ENCODE results near the gene TREML1.
"Not testable (repeated sequence)": the region's sequence is repeated elsewhere in the genome, so short reads cannot be mapped to it uniquely, and the experiment has no call there.

The TREML1 gene

GRCh38 chr6:41135062-41135832 is 18.9 kb downstream of the TREML1 start:
- no peak for FAIRE-seq

DNA sequence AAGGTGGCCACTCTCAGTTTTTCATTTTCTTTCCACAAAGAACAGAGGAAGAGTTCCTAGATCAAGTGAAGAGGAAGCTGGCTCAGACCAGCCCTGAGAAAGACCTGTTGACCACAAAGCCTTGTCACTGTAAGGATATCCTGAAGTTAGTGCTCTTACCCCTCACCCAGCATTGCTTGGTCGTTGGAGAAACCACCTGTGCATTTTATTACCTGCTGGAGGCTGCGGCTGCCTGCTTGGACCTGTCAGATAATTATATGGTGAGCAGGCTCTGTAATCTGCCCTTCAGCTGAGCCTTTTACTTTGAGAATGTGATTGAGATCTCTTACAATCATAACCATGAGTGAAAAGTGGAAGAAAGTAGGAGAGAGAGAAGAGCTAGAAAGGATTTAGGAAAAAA is 21.9 kb downstream of the TREML1 start:
- FAIRE-seq = no peak

GRCh38 chr6:41125282-41125681 is 28.9 kb downstream of the TREML1 start:
- FAIRE-seq = no peak

- no peak for FAIRE-seq
Observed at GRCh38 chr6:41122918-41123317, 31.2 kb downstream of the TREML1 start.

DNA sequence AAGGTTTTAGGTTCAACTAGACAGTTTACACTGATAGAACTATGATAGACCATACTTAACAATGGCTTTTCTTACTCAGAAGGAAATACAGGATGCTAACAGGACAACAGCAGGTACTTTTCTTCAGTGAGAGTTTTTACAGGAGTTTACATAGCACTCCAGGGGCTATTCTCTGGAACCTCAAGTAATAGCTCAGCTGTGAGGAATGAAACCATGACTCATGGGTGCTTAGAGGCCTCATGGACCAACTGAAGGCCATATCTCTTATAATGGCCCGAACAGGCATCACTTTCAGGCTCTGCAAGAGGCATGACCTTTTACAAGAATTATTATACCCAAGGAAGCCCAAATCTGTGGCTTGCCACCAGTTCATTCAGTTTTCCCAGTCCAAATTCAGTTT is 31.8 kb downstream of the TREML1 start:
- no peak for FAIRE-seq

DNA sequence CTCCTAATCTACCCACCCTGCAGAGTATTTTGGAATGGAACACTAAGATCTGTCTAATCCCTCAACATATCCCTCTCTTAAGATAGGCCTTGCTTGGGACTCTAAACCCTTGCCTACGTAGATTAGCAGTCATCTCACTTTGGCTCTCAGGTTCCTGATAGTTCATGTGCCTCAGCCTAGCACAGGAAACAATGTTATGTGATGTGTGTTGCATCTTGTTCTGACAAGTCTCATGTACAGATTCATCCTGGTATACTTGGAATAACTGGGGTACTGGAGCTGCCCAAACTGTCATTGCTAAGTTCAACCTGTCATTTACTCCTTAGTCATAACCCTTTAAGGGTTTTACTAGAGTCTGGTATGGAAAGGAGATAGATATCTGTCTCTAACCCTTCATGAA is 34.1 kb downstream of the TREML1 start:
- FAIRE-seq = no peak

GRCh38 chr6:41119508-41119907 is 34.6 kb downstream of the TREML1 start:
- no peak for FAIRE-seq

DNA sequence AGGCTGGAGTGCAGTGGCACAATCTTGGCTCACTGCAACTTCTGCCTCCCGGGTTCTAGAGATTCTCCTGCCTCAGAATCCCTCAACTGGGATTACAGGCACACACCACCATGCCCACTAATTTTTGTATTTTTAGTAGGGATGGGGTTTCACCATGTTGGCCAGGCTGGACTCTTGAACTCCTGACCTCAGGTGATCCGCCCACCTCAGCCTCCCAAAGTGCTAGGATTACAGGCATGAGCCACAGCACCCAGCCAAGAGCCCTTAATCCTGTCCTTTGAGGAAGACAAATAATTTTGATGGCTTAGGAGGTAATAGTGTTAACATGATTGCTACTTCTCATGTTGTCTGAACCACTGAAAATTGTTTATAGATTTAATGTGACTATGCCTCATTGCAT is 39.1 kb downstream of the TREML1 start:
- not testable (repeated sequence) for FAIRE-seq

DNA sequence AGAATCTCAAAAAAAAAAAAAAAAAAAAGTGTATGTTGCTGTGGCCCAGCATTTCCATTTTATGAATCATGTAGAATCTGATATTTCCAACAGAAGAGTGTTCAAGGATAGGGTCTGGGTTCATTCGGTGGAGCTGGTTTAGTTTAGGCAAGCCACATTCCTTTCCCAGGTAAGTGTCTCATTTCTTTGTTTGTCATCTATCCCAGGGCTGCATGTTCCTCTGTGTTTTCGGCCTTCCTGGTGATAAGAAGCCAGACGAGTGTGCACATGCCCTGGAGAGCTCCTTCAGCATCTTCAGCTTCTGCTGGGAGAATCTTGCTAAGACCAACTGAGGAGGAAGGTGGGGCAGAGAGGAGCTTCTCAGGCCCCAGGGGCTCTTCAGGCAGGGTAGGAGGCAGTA is 43.1 kb downstream of the TREML1 start:
- FAIRE-seq = no peak

- FAIRE-seq = no peak
Observed at GRCh38 chr6:41103847-41104246, 50.3 kb downstream of the TREML1 start.

DNA sequence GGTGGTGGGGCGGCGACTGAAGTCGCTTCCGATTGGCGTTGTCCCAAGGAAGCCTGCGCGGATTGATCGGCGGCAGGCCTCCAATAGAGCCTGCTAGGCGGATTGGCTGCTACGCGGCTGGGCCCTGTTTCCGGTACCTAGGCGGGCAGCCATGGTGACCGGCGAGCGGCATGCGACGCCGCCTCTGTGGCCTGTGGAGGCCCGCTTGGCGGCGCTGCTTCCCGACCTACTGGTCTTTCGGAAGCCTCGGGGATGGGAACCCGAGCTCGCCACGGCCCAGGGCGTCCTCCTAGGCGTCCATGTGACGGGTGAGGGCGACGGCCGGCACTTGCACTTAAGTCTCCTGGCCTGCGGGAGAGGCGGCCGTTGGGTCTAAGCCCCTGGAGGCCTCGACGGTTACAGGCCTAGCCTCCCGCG is 53.3 kb downstream of the TREML1 start:
- no peak for FAIRE-seq

All from A204.1 (cell line).